ENCODE results near the gene THBS2. TPM values are rescaled to one million over a fixed set of nuclear protein-coding genes. Genes with fewer than 3 reads are reported as not detected.
"Not testable (repeated sequence)": the region's sequence is repeated elsewhere in the genome, so short reads cannot be mapped to it uniquely, and the experiment has no call there.

THBS2 gene
- total RNA-seq = 4.2 TPM
- 2.6 TPM for polyA plus RNA-seq
- long read RNA-seq, donor 1 = 0 reads
- long read RNA-seq, donor 2 = 0 reads
- long read RNA-seq, donor 3, full-length matches to known transcripts = 1 of 1 reads
- long read RNA-seq, donor 3, partial matches to known transcripts = 0 of 1 reads
- long read RNA-seq, donor 3, other reads (novel, unspliced or antisense) = 0 of 1 reads
- long read RNA-seq, donor 4 = 0 reads
- long read RNA-seq, donor 5, partial matches to known transcripts = 0 of 1 reads
- long read RNA-seq, donor 5, other reads (novel, unspliced or antisense) = 0 of 1 reads
- long read RNA-seq, donor 6, full-length matches to known transcripts = 1 of 1 reads
- long read RNA-seq, donor 6, partial matches to known transcripts = 0 of 1 reads
- long read RNA-seq, donor 6, other reads (novel, unspliced or antisense) = 0 of 1 reads
- long read RNA-seq, donor 7 = 0 reads
- long read RNA-seq, donor 8 = 0 reads
- long read RNA-seq, donor 9, full-length matches to known transcripts = 2 of 2 reads
- long read RNA-seq, donor 9, partial matches to known transcripts = 0 of 2 reads
- long read RNA-seq, donor 9, other reads (novel, unspliced or antisense) = 0 of 2 reads
- long read RNA-seq, donor 10 = 0 reads

DNA sequence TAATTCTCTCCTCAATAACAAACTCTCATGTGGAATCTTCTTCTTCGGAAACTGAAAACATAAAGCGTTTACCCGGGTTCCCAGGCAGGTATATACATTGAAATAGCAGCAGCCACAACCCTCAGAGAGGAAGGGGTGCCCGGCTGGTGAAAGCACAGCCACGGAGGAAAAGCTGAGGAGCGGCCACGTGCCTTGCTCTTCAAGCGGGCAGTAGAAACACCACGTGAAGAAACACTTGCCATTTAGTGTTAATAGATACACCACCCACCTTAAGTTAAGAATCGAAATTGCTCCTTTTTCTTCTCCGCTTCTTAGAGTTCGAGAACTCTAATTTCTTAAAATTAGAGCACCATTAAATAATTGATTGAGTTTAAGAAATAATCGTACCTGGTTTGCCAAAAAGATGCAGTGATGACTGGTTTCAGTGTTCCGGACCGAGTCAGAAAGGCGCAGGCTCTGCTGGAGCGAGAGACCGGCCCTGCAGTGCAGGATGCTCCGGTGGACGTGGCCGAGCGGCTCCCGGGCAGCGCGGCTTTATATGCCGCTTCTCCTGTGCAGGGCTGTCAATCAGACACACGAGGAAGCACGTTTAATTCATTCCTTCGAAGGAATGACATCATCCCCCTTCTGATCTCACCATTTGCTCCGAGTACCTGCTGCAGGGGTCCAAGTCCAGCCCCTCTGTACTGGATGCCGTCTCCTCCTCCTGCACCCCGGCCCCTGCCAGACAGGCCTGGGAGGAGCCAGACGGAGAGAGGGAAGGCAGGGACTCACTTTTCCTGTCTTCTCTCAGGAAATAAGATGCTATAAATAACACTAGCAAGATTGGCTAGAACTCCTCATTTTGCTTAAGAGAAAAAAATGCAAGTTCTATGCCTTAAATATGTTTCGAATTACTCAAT, at the start of gene THBS2:
Gene THBS2 (minus strand): TSS at position 510 of the 902 bp plus-strand sequence. CDS start 3,062 bp downstream, outside the sequence.
- H3K36me3 ChIP-seq (ENCODE audit: control insufficient read depth in 2 of 2, insufficient read depth in 2 of 2, low read length in 1 of 2) = no peaks in the 10 kb centered on the region
- no peak within 1 kb of the TSS for H3K4me3 ChIP-seq (ENCODE audit: low read length in 2 of 2)
- DNase-seq (ENCODE audit: low read depth in 6 of 9, low spot score in 9 of 9) = no peak
- H3K27ac ChIP-seq (ENCODE audit: low read depth in 1 of 2, low read length in 1 of 2) = no peak within 1 kb of the TSS
- 11% methylated on average over 34 of the region's 34 CpGs for WGBS
- peaks cover 0 to 6% of the 10 kb centered on the region in 2 donors for H3K9me3 ChIP-seq (ENCODE audit: control insufficient read depth in 2 of 2, insufficient read depth in 1 of 2, low read length in 1 of 2)
- H3K27me3 ChIP-seq (ENCODE audit: control insufficient read depth in 2 of 2, insufficient read depth in 1 of 2, low read length in 1 of 2) = peaks cover 15 to 53% of the 10 kb centered on the region in 2 donors
- no peaks in the 10 kb centered on the region for H3K4me1 ChIP-seq (ENCODE audit: control insufficient read depth in 2 of 2, insufficient read depth in 2 of 2, low read length in 2 of 2)

DNA sequence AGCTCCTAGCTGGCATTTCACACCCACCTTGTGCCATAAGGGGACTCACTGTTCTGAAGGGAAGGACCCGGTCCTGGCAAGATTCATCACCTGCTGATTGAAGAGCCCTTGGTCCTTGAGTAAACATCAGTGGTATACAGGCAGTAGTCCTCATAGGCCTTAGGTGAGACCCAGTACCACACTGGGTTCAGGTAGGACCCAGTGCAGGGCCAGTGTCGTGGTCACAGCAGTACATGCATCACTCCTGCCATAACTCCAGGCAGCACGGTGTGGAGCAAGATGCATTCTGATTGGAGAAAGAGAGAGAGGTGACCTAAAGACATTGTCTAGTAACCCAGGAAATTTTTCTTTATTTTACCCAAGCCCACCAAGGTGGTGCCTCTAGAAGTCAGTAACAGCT, 49.1 kb upstream of the THBS2 start:
- Histone ChIP-seq H3K4me3 (ENCODE audit: low read length in 2 of 2) (no peak overlapping the region), H3K27ac (ENCODE audit: low read depth in 1 of 2, low read length in 1 of 2) (no peak overlapping the region), H3K27me3 (ENCODE audit: control insufficient read depth in 2 of 2, insufficient read depth in 1 of 2, low read length in 1 of 2) (no peaks in the 10 kb centered on the region), H3K4me1 (ENCODE audit: control insufficient read depth in 2 of 2, insufficient read depth in 2 of 2, low read length in 2 of 2) (no peaks in the 10 kb centered on the region), H3K36me3 (ENCODE audit: control insufficient read depth in 2 of 2, insufficient read depth in 2 of 2, low read length in 1 of 2) (no peaks in the 10 kb centered on the region), H3K9me3 (ENCODE audit: control insufficient read depth in 2 of 2, insufficient read depth in 1 of 2, low read length in 1 of 2) (peaks cover 0 to 6% of the 10 kb centered on the region in 2 donors)
- no peak for DNase-seq (ENCODE audit: low read depth in 6 of 9, low spot score in 9 of 9)
- 65% methylated on average over 3 of the region's 3 CpGs for WGBS

DNA sequence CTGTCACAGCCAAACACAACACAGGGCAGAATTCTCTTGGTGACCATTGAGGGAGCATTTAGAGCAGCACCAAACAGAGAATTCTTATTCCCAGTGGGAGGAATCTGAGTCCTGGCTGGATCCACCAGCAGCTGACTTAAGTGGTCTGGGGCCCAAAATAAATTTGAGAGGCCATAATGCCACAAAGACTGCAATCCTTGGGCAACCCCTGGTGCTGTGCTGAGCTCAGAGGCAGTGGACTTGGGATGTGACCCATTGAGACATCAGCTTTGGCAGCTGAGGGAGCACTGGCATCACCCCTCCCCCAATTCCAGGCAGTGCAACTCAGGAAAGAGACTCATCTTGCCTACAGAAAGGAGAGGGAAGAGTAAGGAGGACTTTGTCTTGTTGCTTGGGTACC, 48.6 kb upstream of the THBS2 start:
- DNase-seq (ENCODE audit: low read depth in 6 of 9, low spot score in 9 of 9) = no peak
- Histone ChIP-seq H3K27me3 (ENCODE audit: control insufficient read depth in 2 of 2, insufficient read depth in 1 of 2, low read length in 1 of 2) (no peaks in the 10 kb centered on the region), H3K27ac (ENCODE audit: low read depth in 1 of 2, low read length in 1 of 2) (no peak overlapping the region), H3K36me3 (ENCODE audit: control insufficient read depth in 2 of 2, insufficient read depth in 2 of 2, low read length in 1 of 2) (no peaks in the 10 kb centered on the region), H3K4me1 (ENCODE audit: control insufficient read depth in 2 of 2, insufficient read depth in 2 of 2, low read length in 2 of 2) (no peaks in the 10 kb centered on the region), H3K9me3 (ENCODE audit: control insufficient read depth in 2 of 2, insufficient read depth in 1 of 2, low read length in 1 of 2) (peaks cover 0 to 6% of the 10 kb centered on the region in 2 donors), H3K4me3 (ENCODE audit: low read length in 2 of 2) (no peak overlapping the region)

DNA sequence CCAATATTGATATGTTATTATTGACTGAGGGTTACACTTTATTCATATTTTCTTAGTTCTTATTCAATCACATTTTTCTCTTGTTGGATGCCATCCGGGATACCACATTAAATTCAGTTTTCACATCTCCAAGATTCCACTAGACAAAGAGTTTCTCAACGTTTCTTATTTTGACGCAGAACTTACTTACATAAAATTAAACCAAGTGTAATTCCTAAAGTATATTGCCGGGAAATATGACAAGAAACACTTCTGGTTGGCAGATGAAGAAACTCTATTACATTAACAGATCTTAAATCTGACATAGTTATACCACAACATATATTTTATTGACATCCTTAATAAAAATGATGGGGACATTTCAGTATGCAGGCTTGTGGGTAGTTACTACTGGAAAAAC, 47.3 kb upstream of the THBS2 start:
- no peak overlapping the region for H3K4me3 ChIP-seq (ENCODE audit: low read length in 2 of 2)
- H3K27ac ChIP-seq (ENCODE audit: low read depth in 1 of 2, low read length in 1 of 2) = no peak overlapping the region
- no peaks in the 10 kb centered on the region for H3K27me3 ChIP-seq (ENCODE audit: control insufficient read depth in 2 of 2, insufficient read depth in 1 of 2, low read length in 1 of 2)
- DNase-seq (ENCODE audit: low read depth in 6 of 9, low spot score in 9 of 9) = no peak
- no peaks in the 10 kb centered on the region for H3K4me1 ChIP-seq (ENCODE audit: control insufficient read depth in 2 of 2, insufficient read depth in 2 of 2, low read length in 2 of 2)
- WGBS = 95% methylated on average over 4 of the region's 4 CpGs
- H3K36me3 ChIP-seq (ENCODE audit: control insufficient read depth in 2 of 2, insufficient read depth in 2 of 2, low read length in 1 of 2) = no peaks in the 10 kb centered on the region
- H3K9me3 ChIP-seq (ENCODE audit: control insufficient read depth in 2 of 2, insufficient read depth in 1 of 2, low read length in 1 of 2) = peaks cover 0 to 6% of the 10 kb centered on the region in 2 donors

DNA sequence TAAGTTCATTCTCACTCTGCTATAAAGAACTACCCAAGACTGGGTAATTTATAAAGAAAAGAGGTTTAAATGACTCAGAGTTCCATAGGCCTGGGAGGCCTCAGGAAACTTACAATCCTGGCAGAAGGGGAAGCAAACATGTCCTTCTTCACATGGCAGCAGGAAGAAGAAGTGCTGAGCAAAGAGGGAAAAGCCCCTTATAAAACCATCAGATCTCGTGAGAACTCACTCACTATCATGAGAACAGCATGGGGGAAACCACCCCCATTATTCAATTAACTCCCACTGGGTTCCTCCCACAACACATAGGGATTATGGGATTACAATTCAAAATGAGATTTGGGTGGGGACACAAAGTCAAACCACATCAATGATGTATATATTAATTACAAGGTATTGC, 45.0 kb upstream of the THBS2 start:
- not testable (repeated sequence) for H3K36me3 ChIP-seq (ENCODE audit: control insufficient read depth in 2 of 2, insufficient read depth in 2 of 2, low read length in 1 of 2); H3K4me1 ChIP-seq (ENCODE audit: control insufficient read depth in 2 of 2, insufficient read depth in 2 of 2, low read length in 2 of 2); H3K9me3 ChIP-seq (ENCODE audit: control insufficient read depth in 2 of 2, insufficient read depth in 1 of 2, low read length in 1 of 2); DNase-seq (ENCODE audit: low read depth in 6 of 9, low spot score in 9 of 9); H3K27me3 ChIP-seq (ENCODE audit: control insufficient read depth in 2 of 2, insufficient read depth in 1 of 2, low read length in 1 of 2); H3K27ac ChIP-seq (ENCODE audit: low read depth in 1 of 2, low read length in 1 of 2); H3K4me3 ChIP-seq (ENCODE audit: low read length in 2 of 2)
- 88% methylated on average over 1 of the region's 1 CpG for WGBS

DNA sequence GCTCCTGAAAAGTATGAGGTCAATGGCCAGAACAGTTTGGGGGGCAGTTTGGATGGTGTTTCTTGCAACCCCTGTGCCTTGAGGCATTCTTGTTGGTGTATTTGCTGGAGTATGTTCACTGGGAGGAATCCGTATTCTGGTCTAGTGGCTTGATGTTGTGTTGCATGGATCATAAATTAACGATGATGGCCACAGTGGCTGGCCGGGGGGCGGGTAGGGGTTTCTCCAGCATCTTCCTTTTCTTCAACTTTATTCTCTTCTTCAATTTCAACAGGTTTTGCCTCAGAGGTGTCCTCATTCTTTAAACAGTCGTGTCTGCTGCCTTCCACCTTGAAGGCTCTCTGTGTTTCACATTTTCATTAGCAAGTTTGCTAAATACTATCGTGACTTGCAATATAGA, 43.0 kb upstream of the THBS2 start:
- Histone ChIP-seq H3K27me3 (ENCODE audit: control insufficient read depth in 2 of 2, insufficient read depth in 1 of 2, low read length in 1 of 2) (no peaks in the 10 kb centered on the region), H3K9me3 (ENCODE audit: control insufficient read depth in 2 of 2, insufficient read depth in 1 of 2, low read length in 1 of 2) (no peaks in the 10 kb centered on the region), H3K27ac (ENCODE audit: low read depth in 1 of 2, low read length in 1 of 2) (no peak overlapping the region), H3K36me3 (ENCODE audit: control insufficient read depth in 2 of 2, insufficient read depth in 2 of 2, low read length in 1 of 2) (no peaks in the 10 kb centered on the region), H3K4me3 (ENCODE audit: low read length in 2 of 2) (no peak overlapping the region), H3K4me1 (ENCODE audit: control insufficient read depth in 2 of 2, insufficient read depth in 2 of 2, low read length in 2 of 2) (no peaks in the 10 kb centered on the region)
- WGBS = 92% methylated on average over 6 of the region's 6 CpGs
- DNase-seq (ENCODE audit: low read depth in 6 of 9, low spot score in 9 of 9) = no peak

DNA sequence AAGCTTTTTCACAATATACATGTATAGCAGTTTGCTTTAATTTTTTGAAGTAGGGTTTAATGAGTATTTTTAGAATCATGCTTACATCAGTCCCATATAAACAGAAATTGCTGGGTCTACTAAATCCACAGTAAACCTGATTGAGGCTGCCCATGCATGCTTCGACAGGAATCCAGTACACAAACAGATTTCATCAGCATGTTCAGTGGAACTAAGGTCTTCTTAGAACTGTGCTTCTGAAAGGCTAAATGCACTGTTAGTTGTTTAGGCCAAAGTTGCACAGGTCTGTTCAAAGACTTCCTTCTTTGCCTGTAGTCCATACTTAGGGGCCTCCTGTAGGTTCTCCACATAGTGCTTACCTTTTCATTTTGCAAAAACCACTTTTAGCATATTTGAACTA, 42.5 kb upstream of the THBS2 start:
- H3K9me3 ChIP-seq (ENCODE audit: control insufficient read depth in 2 of 2, insufficient read depth in 1 of 2, low read length in 1 of 2) = no peaks in the 10 kb centered on the region
- DNase-seq (ENCODE audit: low read depth in 6 of 9, low spot score in 9 of 9) = no peak
- H3K4me3 ChIP-seq (ENCODE audit: low read length in 2 of 2) = no peak overlapping the region
- H3K4me1 ChIP-seq (ENCODE audit: control insufficient read depth in 2 of 2, insufficient read depth in 2 of 2, low read length in 2 of 2) = no peaks in the 10 kb centered on the region
- no peaks in the 10 kb centered on the region for H3K27me3 ChIP-seq (ENCODE audit: control insufficient read depth in 2 of 2, insufficient read depth in 1 of 2, low read length in 1 of 2)
- H3K36me3 ChIP-seq (ENCODE audit: control insufficient read depth in 2 of 2, insufficient read depth in 2 of 2, low read length in 1 of 2) = no peaks in the 10 kb centered on the region
- no peak overlapping the region for H3K27ac ChIP-seq (ENCODE audit: low read depth in 1 of 2, low read length in 1 of 2)
- 85% methylated on average over 1 of the region's 1 CpG for WGBS

DNA sequence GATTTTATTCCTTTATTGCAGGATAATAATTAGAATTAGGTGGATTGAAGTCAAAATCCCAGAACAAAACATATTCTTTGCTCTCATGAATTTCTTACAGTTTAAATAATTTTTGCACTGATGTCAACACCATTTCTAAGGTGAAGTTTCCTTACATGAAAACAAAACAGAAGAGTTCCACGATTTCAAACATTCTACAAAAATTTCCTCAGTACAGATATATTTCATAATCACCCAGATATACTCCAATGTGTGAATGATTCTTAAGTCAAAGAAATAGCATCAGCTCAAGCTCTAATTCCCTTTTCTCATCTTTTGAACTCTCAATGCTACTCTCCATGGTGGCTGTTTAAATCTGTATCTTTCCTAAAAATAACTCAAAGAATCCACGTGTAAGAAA, 39.5 kb upstream of the THBS2 start:
- Histone ChIP-seq H3K27me3 (ENCODE audit: control insufficient read depth in 2 of 2, insufficient read depth in 1 of 2, low read length in 1 of 2) (no peaks in the 10 kb centered on the region), H3K36me3 (ENCODE audit: control insufficient read depth in 2 of 2, insufficient read depth in 2 of 2, low read length in 1 of 2) (no peaks in the 10 kb centered on the region), H3K4me3 (ENCODE audit: low read length in 2 of 2) (no peak overlapping the region), H3K9me3 (ENCODE audit: control insufficient read depth in 2 of 2, insufficient read depth in 1 of 2, low read length in 1 of 2) (no peaks in the 10 kb centered on the region), H3K4me1 (ENCODE audit: control insufficient read depth in 2 of 2, insufficient read depth in 2 of 2, low read length in 2 of 2) (no peaks in the 10 kb centered on the region), H3K27ac (ENCODE audit: low read depth in 1 of 2, low read length in 1 of 2) (no peak overlapping the region)
- WGBS = 90% methylated on average over 2 of the region's 2 CpGs
- DNase-seq (ENCODE audit: low read depth in 6 of 9, low spot score in 9 of 9) = no peak
